Renal cortical epithelial cell (primary cell): ENCODE results near the gene KATNB1. TPM values are rescaled to one million over a fixed set of nuclear protein-coding genes. Genes with fewer than 3 reads are reported as not detected.
A peak's percentile ranks its signal among the peaks of the same experiment; 100 is the strongest.
"Not testable (repeated sequence)": the region's sequence is repeated elsewhere in the genome, so short reads cannot be mapped to it uniquely, and the experiment has no call there.

Experiments
- DNase-seq: peaks from one replicate; pipeline ENCODE4 v3.0.0-alpha.2; 2011; ENCODE audit warnings: low read depth
- total RNA-seq: library from RNA; depleted of rRNA; stranded (reverse); fragments of >200 nt; gene quantifications from 2 replicates; pipeline ENCODE4 v1.2.3, GENCODE V29; 2014

The KATNB1 gene
- total RNA-seq, 1 donor from 2014 or later, result 31.8 TPM

GRCh38 chr16:57700781-57701551, 34.6 kb upstream of the KATNB1 start:
- no peak for DNase-seq

- DNase-seq, result peak; percentile 4
Measured at GRCh38 chr16:57701759-57702371, 33.7 kb upstream of the KATNB1 start.

- DNase-seq, result no peak
Measured at GRCh38 chr16:57703416-57704010, 32.1 kb upstream of the KATNB1 start.

- DNase-seq, result no peak
Measured at GRCh38 chr16:57704011-57704904, 31.3 kb upstream of the KATNB1 start.

- no peak for DNase-seq
Measured at GRCh38 chr16:57704905-57705852, 30.4 kb upstream of the KATNB1 start.

GRCh38 chr16:57706717-57707116, 28.9 kb upstream of the KATNB1 start:
- DNase-seq, result no peak

GRCh38 chr16:57707331-57707730, 28.2 kb upstream of the KATNB1 start:
- DNase-seq, result no peak

- no peak for DNase-seq
Measured at GRCh38 chr16:57708168-57708567, 27.4 kb upstream of the KATNB1 start.

- DNase-seq, result no peak
Measured at GRCh38 chr16:57709663-57710062, 25.9 kb upstream of the KATNB1 start.

GRCh38 chr16:57711346-57711745, 24.2 kb upstream of the KATNB1 start:
- no peak for DNase-seq

GRCh38 chr16:57711993-57712392, 23.6 kb upstream of the KATNB1 start:
- DNase-seq, result no peak

- DNase-seq, result not testable (repeated sequence)
Measured at GRCh38 chr16:57712569-57712968, 23.0 kb upstream of the KATNB1 start.

GRCh38 chr16:57713596-57713995, 22.0 kb upstream of the KATNB1 start:
- no peak for DNase-seq

GRCh38 chr16:57714047-57714446, 21.5 kb upstream of the KATNB1 start:
- no peak for DNase-seq

- DNase-seq, result peak; percentile 56
Measured at GRCh38 chr16:57720142-57720575, 15.4 kb upstream of the KATNB1 start.

- DNase-seq, result no peak
Measured at GRCh38 chr16:57721356-57722209, 14.0 kb upstream of the KATNB1 start.

GRCh38 chr16:57722210-57722499, 13.4 kb upstream of the KATNB1 start:
- DNase-seq, result no peak

- DNase-seq, result no peak
Measured at GRCh38 chr16:57722651-57723050, 12.9 kb upstream of the KATNB1 start.

- DNase-seq, result peak; percentile 11
Measured at GRCh38 chr16:57723170-57723569, 12.4 kb upstream of the KATNB1 start.

GRCh38 chr16:57724531-57724930, 11.0 kb upstream of the KATNB1 start:
- no peak for DNase-seq
